ENCODE data around the gene RAD51C.
A peak's percentile ranks its signal among the peaks of the same experiment; 100 is the strongest.
"Not testable (repeated sequence)": the region's sequence is repeated elsewhere in the genome, so short reads cannot be mapped to it uniquely, and the experiment has no call there.

The RAD51C gene

DNA sequence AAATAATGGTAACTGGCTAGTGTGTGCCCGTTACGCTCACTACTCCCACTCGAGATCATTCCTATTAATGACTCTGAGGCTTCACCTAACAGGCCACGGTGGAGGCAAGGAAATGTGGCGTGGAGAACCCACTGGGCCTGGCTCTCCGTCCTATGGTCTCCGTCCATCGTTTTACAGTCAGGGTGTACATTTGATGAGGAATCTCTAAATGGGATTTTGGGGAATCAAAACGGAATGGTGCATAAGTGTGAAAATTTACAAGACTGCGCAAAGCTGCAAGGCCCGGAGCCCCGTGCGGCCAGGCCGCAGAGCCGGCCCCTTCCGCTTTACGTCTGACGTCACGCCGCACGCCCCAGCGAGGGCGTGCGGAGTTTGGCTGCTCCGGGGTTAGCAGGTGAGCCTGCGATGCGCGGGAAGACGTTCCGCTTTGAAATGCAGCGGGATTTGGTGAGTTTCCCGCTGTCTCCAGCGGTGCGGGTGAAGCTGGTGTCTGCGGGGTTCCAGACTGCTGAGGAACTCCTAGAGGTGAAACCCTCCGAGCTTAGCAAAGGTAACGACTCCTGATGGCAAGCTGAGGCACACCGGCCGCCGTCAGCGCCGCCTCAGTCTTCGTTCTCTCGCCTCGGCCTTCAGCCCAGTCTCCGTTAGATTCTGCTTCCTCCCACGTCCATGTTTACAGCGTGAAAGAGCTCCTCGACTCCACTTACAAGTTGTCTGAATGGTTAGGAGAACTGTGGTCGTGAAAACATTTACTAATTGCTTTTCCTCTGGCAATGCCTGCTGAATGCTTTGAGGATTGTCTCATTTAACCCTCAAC lies at the start of gene RAD51C:
Gene RAD51C (plus strand): TSS at position 364 of the 817 bp plus-strand sequence. CDS start 42 bp downstream, at position 406.
- no peak for FAIRE-seq

DNA sequence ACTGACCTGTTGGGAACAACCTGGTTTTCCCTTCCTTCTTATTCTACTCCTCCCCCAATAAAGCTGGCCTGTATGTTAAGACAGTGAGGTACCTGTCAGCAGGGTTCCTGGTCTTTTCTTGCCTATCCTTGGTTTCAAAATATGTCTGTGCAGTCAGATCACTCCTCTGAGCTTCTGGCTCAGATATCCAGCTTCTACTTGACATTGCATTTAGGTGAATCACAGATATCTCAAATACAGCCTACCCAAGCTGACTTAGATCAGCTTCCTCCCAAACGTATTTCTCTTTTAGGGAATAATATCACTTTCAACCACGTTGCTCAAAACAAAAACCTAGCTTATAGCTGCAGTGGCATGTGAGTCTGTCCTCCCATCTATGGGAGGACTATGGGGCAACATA lies 49.3 kb upstream of the RAD51C start:
- FAIRE-seq = no peak

DNA sequence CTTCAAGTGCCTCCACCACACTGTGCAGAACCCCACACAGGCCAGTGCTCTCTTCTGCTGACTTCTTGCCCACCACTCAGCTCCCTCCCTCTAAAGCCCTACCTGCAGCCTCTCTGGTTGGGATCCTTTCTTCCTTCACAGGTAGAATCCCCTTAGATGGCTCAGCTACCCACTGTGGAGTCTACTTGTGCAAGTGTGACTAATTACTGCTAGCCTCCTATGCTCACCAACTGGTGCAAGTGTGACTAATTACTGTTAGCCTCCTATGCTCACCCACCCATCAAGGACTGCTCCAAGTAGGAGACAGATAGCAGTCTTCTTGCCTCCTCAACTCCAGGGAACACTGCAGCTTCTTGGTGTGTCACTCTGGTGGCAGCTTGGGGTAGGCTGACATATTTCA lies 44.2 kb upstream of the RAD51C start:
- no peak for FAIRE-seq

DNA sequence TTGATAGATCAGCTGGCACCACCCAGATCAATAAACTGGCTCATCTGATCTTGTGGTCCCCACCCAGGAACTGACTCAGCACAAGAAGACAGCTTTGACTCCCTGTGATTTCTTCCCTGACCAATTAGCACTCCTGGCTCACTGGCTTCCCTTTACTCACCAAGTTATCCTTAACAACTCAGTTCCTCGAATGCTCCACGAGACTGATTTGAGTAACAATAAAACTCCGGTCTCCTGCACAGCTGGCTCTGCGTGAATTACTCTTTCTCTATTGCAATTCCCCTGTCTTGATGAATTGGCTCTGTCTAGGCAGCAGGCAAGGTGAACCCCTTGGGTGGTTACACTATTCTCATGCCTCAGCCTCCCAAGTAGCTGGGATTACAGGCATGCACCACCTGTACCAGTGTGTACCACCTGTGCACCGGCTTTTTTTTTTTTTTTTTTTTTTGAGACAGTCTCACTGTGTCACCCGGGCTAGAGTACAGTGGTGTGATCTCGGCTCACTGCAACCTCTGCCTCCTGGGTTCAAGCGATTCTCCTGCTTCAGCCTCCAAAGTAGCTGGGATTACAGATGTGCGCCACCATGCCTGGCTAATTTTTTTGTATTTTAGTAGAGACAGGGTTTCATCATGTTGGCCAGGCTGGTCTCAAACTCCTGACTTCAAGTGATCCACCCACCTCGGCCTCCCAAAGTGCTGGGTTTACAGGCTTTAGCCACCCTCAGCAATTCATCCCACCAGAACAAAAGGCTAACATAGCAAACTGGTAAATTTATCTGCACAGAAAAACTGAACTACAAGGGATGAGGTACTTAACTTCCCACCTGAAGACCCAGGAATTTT lies 34.2 kb upstream of the RAD51C start:
- FAIRE-seq = not testable (repeated sequence)

DNA sequence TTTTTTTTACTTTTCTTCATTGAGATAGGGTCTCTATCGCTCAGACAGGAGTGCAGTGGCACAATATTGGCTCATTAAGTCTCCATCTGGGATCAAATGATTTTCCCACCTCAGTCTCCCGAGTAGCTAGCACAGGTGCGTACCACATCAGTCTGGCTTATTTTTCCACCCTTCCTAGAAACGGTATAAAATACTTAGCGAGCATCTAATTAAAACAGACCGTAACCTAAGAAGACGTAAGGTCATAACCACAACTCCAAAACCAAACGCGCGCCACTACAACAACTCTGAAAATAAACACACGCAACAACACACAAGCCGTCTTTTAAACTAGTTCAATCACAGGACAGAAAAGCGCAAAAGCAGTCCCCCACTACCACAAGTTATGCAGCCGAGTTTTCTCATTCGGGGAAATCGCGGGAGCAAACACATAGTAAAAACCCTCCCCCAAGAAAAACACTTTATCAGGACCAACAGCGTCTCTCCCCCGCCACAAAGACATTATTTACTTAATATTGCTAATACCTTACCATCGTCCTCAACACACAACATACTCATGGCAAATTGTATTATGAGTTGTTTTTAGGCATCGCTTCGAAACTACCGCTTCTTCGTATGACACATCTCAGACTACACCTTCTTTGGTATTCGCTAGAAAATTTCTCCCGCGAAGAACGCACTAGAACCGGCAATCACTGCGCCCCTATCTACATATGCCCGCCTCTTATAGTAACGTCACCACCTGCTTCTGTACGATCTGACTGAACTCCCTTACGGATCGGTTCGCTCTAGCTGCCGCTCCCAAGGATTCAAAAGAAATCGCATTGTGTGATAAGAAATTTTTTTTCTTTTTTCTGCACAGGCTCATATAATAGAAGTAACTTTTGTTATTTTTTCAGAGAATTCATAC lies 33.3 kb upstream of the RAD51C start:
- FAIRE-seq = peak; percentile 81

DNA sequence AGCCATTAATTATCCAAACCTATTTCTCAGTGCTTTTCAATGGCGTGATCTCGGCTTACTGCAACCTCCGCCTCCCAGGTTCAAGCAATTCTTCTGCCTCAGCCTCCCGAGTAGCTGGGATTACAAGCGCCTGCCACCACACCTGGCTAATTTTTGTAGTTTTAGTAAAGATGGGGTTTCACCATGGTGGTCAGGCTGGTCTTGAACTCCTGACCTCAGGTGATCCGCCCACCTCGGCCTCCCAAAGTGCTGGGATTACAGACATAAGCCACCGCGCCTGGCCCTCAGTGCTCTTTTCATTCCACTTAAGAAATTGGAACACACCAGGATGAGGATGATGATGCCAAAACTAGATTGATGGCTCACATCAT lies 32.7 kb upstream of the RAD51C start:
- not testable (repeated sequence) for FAIRE-seq

DNA sequence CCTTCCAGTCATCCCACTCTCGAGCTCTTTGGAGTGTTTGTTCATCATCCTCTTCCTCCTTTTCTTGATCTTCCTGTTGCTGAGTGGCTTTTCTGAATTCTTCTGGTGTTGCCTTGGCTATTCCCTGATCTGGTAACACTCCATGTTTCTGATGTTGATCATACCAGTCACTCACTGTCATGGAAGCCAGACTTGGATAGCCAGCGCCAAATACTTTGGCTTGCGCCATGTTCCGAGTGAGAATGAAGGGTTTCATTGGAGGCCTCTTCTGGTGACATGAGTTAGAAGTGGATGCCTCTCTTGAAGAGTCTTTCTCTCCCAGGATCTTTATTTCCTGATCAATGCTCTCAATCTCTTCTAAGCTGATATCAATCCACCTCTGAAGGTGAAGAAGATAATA lies 31.8 kb upstream of the RAD51C start:
- no peak for FAIRE-seq

DNA sequence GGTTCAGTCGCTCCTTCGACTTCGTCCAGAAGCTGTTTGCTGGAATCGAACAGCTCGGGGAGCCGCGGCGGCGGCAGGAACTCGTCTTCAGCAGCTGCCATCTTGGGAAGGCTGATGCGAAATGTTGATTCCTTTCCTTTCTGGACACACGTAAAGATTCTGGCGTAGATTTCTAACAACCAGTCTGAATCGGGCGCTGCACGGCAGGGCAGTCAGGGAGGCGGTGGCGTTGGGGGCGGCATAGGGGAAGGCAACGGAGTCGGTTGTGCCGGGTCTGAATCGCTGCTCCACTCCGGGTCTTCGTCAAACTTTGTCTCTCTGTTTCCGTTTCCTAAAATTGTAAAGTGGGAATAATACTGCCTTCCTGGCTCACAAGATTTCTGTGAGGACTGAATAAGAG lies 30.9 kb upstream of the RAD51C start:
- no peak for FAIRE-seq

DNA sequence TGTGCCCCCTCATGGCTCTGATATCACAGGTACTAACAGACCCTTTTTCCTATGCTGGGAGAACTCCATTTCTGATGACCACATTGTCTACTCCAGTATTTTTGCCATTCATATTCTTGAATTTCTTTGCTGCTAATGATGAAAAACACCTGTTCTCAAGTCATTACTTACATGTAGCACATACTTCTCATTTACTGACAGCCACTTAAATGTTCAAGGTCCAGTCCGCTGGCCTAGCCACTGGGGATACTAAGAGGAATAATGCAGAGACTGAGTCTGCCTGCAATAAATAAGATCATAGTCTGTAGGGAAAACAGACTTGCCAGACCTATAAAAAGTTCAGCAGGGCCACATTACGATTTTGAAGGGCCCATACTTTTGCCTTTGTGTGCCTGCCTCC lies 28.1 kb upstream of the RAD51C start:
- no peak for FAIRE-seq

DNA sequence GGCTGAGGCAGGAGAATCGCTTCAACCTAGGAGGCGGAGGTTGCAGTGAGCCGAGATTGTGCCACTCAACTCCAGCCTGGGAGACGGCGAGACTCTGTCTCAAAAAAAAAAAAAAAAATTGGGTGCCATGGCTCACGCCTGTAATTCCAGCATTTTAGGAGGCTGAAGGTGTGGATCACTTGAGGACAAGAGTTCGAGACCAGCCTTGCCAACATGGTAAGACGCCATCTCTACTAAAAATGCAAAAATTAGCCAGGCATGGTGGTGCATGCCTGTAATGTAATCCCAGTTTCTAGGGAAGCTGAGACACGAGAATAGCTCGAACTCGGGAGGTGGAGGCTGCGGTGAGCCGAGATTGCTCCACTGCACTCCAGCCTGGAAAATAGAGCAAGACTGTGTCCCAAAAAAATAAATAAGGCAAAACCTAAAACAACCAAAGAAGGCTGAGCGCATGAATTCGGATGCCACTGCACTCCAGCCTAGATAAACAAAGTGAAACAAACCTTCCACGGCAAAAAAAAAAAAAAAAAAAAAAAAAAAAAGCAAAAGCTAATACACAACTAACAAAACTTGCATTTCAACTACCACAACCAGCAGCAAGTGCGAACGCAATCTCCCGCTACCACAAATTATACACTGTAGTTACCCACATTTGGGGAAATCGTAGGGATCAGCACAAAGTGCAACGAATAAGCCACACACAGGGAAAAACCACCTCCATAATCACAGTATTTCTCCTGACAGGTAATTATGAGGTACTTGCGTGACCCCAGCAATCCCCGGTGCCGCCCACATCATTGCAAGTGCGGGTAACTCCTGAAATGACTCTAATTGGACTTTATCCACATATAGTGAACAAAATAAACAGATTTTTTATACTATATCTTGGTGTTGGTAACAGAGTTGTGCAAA lies 26.2 kb upstream of the RAD51C start:
- FAIRE-seq = no peak

DNA sequence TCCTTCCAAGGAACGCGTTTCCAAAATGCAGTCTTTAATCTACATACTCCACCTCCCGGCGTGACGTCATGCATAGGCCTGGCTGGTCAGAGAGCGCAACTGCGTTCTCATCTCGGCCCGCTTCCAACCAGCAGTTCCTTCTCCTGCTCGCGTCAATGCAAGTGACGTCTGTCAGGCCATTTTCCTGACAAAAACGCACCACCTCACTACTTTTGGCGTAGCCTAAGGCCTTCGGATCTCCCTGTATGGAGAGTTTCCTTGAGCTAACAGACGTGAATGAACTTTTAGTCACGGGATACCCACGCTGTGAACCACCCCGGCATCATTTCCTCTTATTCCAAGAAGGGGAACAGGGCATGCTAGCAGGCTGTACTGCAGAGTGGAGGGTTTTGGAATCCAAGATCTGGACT lies 25.5 kb upstream of the RAD51C start:
- FAIRE-seq = no peak

DNA sequence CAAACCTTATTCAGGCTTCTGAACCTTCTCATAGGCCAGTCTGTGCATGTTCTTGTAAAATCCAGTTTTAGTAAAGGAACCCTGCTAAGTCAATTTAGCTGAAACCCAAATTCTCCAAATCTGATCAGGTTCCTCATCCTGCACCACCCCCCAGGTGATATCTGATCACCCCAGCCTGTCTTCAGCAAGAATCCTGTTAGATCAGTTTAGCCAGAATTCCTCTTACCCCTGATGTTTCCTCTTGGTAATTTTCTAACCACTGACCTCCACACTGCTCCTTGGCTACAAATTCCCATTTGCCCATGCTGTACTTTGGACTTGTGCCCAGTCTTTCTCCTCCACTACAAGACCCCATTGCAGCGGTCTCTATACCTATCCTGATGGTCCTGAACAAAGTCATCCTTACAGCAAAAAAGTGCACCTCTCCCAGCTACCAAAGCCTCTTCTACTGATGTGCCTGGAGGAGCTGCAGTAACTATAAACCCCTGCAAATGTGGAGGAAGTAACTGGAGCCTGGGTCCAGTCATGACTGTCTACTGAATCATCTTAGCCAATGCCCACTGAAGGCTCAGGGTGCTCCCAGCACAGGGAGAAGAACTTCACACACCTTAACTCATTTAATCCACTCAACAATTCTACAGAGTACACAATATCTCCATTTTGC lies 24.3 kb upstream of the RAD51C start:
- no peak for FAIRE-seq

DNA sequence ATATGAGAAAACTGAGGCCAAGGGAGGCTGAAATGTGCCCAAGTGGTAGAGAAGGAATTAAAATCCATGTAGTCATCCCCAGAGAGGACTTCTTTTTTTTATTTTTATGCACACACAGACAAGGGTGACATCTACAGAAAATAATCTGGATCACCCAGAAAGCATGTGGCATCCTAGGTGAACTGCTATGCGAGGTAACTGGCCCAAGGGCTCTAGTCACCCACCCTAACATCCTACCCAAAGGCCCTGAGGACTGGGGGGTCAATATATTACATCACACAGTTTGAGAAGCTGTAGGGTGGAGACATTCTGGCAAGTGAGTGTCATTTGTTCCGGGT lies 23.8 kb upstream of the RAD51C start:
- FAIRE-seq = no peak

DNA sequence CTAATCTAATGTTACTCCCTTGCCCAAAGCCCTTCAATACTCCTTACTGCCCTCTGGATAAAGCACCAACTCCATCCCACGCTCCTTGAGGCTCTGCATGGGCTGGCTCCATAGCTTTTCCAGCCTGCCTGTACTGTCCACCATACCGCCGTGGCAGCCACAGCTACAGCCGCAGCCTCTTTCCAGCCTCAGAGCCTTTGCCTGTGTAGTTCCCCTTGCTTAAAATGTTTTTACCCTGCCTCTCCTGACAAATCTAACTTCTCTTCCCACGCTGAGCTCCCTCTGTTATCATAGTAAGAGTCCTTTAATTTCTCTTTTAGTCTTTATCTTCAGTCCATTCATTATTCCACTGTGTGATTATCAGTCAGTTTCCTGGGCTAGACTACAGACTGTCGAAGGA lies 22.5 kb upstream of the RAD51C start:
- FAIRE-seq = no peak

DNA sequence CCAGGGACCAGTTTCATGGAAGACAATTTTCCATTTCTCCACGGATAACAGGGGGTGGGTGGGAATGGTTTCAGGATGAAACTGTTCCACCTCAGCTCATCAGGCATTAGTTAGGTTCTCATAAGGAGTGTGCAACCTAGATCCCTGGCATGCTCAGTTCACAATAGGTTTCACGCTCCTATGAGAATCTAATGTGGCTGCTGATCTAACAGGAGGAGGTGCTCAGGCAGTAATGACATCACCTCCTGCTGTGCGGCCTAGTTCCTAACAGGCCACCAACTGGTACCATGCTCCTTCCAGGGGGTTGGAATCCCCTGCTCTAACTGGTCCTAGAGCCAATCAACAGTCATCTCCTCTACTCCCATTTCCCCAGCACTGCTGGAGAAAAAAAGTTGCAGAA lies 20.4 kb upstream of the RAD51C start:
- FAIRE-seq = no peak

DNA sequence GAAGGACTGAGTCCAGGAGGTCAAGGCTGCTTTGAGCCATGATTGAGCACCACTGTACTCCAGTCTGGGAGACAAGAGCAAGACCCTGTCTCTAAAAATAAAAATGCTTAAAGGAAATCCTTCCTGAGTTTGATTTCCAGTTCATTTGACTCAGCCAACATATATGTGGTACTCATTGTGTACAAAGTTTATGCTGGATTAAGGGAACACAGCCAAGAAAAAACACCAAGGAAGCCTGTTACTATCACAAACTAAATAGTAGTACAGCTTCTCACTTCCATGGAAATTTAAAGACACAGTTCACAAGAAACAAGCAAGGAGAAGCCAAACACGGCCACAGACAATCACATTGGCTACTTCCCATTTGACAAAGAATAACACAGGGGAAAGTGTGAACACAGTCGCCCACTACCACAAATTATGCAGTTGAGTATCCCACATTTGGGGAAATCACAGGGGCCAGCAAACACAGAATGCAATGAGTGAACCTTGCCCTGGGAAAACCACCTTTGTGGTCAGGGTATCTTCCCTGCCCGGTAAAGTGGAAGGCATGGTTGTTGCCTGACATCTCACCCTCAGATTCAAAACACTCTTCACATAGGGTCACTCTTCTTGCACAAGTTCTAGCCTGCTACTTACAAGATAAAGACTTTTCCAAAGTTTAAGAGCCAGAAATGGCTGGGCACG lies 15.1 kb upstream of the RAD51C start:
- no peak for FAIRE-seq

DNA sequence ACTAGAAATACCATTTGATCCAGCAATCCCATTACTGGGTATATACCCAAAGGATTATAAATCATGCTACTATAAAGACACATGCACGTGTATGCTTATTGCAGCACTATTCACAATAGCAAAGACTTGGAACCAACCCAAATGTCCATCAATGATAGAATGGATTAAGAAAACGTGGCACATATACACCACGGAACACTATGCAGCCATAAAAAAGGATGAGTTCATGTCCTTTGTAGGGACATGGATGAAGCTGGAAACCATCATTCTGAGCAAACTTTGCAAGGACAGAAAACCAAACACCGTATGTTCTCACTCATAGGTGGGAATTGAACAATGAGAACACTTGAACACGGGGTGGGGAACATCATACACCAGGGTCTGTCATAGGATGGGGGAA lies 14.1 kb upstream of the RAD51C start:
- not testable (repeated sequence) for FAIRE-seq

DNA sequence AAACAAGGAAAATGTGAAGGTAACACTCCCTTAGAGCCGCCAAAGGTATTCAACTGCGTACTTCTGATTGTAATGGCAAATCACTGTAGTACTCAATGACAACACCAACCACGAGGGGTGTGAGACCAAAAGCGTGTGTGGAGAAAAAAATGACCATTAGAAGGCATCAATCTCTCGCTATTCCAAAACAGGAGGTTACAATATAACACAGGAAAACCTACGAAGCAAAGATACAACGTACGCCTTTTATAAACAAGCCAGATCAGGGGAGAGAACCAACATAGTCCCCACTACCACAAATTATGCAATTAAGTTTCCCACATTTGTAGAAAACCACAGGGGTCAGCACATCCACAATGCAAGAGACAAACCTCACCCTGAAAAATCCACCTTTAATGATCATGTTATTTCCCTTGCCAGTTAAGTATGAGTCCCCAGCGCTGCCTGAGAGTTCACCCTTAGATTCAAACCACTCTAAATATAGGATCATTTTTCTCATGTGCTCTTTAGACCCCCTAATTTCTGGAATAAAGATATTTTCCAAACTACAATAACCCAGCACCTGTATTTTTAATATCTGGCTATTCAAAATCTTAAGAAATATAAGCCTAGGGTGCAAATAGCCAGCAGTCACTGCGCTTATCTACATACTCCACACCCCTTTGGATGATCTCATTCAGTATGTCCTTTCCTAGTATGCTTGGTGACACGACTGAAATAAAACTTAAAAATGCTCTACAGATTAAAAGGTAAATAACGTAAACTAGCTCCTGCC lies 13.0 kb upstream of the RAD51C start:
- no peak for FAIRE-seq

DNA sequence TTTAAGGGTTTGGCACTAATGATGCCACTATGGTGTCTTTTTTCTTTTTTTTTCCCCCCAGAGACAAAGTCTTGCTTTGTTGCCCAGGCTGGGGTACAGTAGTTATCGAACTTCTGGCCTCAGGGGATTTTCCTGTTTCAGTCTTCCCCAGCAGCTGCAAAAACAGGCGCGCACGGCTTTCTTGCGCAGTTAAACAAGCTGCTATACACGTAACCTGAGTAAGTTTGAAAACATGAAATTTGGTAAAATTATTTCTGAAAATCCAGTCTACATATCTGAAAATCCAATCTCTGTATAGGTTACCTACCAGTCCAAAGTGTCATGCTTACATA lies 12.4 kb upstream of the RAD51C start:
- no peak for FAIRE-seq

DNA sequence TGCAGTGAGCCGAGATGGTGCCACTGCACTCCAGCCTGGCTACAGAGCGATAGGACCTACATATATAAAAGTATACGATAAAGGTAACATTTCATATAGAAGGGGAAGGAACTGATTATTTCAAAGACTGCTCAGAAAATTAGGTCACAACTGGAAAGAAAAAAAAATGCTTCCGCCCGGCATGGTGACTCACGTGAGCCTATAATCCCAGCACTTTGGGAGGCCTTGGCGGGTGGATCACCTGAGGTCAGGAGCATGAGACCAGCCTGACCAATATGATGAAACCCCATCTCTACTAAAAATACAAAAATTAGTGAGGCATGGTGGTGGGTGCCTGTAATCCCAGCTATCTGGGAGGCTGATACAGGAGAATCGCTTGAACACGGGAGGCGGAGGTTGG lies 8.4 kb upstream of the RAD51C start:
- FAIRE-seq = no peak

Measured in endometrium (tissue), 2 donors.